Amniotic stem cell (primary cell): Measurements from ENCODE around the gene POLR2E.

Experiments
- DNase-seq: peaks from one replicate; lab custom pipeline; 2025; lab: John Stamatoyannopoulos, UW

POLR2E gene

GRCh38 chr19:1110809-1111640, 15.8 kb upstream of the POLR2E start:
- DNase-seq, result no peak

- no peak for DNase-seq
Observed at GRCh38 chr19:1109697-1110671, 14.8 kb upstream of the POLR2E start.

- no peak for DNase-seq
Observed at GRCh38 chr19:1109032-1109551, 13.9 kb upstream of the POLR2E start.

GRCh38 chr19:1108291-1109031, 13.3 kb upstream of the POLR2E start:
- no peak for DNase-seq

- DNase-seq, result no peak
Observed at GRCh38 chr19:1107661-1108261, 12.6 kb upstream of the POLR2E start.

GRCh38 chr19:1106841-1107660, 11.9 kb upstream of the POLR2E start:
- no peak for DNase-seq

GRCh38 chr19:1105873-1106840, 11.0 kb upstream of the POLR2E start:
- DNase-seq, result no peak

- DNase-seq, result no peak
Observed at GRCh38 chr19:1105008-1105872, 10.1 kb upstream of the POLR2E start.

- no peak for DNase-seq
Observed at GRCh38 chr19:1104311-1105007, 9.3 kb upstream of the POLR2E start.

- peak; percentile 100 for DNase-seq
Observed at GRCh38 chr19:1103708-1104310, 8.6 kb upstream of the POLR2E start, which contains the start of gene GPX4. Gene GPX4 (plus strand): TSS chr19:1103994. CDS start chr19:1104044, 50 bp downstream.

GRCh38 chr19:1103132-1103707, 8.0 kb upstream of the POLR2E start:
- no peak for DNase-seq

- DNase-seq, result peak; percentile 88
Observed at GRCh38 chr19:1102407-1103131, 7.4 kb upstream of the POLR2E start.

- DNase-seq, result no peak
Observed at GRCh38 chr19:1101337-1101698, 6.1 kb upstream of the POLR2E start.

GRCh38 chr19:1098177-1099051, 3.2 kb upstream of the POLR2E start:
- DNase-seq, result no peak

GRCh38 chr19:1097810-1098176, 2.6 kb upstream of the POLR2E start:
- DNase-seq, result no peak
